Measurements from ENCODE around the gene KPTN.

DNA sequence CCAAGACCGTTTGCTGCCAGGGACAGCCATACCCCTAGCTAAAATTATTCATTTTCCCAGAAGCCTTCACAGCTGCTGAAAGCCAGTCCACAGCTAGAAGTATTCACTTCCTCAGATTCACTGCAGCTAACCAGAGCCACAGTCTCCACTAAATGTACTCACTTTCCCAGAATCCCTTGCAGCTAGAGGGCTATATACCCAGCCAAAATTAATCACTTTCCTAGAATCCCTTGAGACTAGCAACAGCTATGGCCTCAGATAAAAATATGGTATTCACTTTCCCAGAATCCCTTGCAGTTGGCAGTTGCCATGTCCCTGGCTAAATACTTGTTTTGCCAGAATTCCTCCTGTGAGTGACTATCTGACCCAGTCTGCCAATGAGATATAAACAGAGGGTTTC lies 50.9 kb downstream of the KPTN start:
- TF ChIP-seq ZNF556 (CRISPR knock-in tag; IDR thresholded peaks at IDR 0.05; ENCODE audit: borderline replicate concordance) = no peak
- no peak for TF ChIP-seq CTCF (CRISPR knock-in tag; IDR thresholded peaks at IDR 0.05)
- TF ChIP-seq ZFP36 (IDR thresholded peaks at IDR 0.05; ENCODE audit: borderline replicate concordance, low read depth, low read length, partially characterized antibody) = no peak
- TF ChIP-seq TFDP2 (CRISPR knock-in tag; IDR thresholded peaks at IDR 0.05) = no peak
- TF ChIP-seq HNRNPK (IDR thresholded peaks at IDR 0.05; ENCODE audit: low read depth, low read length, poor library complexity, severe bottlenecking) = no peak
- no peak for TF ChIP-seq ISX (CRISPR knock-in tag; conservative IDR thresholded peaks at IDR 0.05)
- no peak for TF ChIP-seq NFE2L1 (CRISPR knock-in tag; IDR thresholded peaks at IDR 0.05; ENCODE audit: borderline replicate concordance)
